ENCODE measurements around the gene PBOV1.

- TF ChIP-seq, protein P1, sequence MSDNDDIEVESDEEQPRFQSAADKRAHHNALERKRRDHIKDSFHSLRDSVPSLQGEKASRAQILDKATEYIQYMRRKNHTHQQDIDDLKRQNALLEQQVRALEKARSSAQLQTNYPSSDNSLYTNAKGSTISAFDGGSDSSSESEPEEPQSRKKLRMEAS (IDR thresholded peaks at IDR 0.05), result no peak
- no peak for TF ChIP-seq REST (IDR thresholded peaks at IDR 0.05; ENCODE audit: low read depth)
- TF ChIP-seq TEAD4 (IDR thresholded peaks at IDR 0.05), result no peak
- no peak for TF ChIP-seq FOXM1 (IDR thresholded peaks at IDR 0.05; ENCODE audit: borderline replicate concordance, low read depth)
These were observed 13.4 kb downstream of the PBOV1 start for GRCh38 chr6:138204792-138205384.

All from Ishikawa (cell line).